ENCODE data around the gene EARS2.

Gene EARS2

GRCh38 chr16:23556881-23557778 lies at the start of gene EARS2, which contains the start of gene UBFD1:
Gene EARS2 (minus strand): TSS chr16:23557350. CDS start chr16:23557343, 7 bp downstream.
Gene UBFD1 (plus strand): TSS chr16:23557727. CDS start chr16:23557743, 16 bp downstream.
- TF ChIP-seq, protein P1, sequence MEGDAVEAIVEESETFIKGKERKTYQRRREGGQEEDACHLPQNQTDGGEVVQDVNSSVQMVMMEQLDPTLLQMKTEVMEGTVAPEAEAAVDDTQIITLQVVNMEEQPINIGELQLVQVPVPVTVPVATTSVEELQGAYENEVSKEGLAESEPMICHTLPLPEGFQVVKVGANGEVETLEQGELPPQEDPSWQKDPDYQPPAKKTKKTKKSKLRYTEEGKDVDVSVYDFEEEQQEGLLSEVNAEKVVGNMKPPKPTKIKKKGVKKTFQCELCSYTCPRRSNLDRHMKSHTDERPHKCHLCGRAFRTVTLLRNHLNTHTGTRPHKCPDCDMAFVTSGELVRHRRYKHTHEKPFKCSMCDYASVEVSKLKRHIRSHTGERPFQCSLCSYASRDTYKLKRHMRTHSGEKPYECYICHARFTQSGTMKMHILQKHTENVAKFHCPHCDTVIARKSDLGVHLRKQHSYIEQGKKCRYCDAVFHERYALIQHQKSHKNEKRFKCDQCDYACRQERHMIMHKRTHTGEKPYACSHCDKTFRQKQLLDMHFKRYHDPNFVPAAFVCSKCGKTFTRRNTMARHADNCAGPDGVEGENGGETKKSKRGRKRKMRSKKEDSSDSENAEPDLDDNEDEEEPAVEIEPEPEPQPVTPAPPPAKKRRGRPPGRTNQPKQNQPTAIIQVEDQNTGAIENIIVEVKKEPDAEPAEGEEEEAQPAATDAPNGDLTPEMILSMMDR (conservative IDR thresholded peaks at IDR 0.05; ENCODE audit: low read length), result peak; percentile 71
- H3K4me3 ChIP-seq (ENCODE audit: low read length), result peak within 1 kb of the TSS; percentile 94
- DNase-seq (ENCODE audit: low read depth), result peak; percentile 98

DNA sequence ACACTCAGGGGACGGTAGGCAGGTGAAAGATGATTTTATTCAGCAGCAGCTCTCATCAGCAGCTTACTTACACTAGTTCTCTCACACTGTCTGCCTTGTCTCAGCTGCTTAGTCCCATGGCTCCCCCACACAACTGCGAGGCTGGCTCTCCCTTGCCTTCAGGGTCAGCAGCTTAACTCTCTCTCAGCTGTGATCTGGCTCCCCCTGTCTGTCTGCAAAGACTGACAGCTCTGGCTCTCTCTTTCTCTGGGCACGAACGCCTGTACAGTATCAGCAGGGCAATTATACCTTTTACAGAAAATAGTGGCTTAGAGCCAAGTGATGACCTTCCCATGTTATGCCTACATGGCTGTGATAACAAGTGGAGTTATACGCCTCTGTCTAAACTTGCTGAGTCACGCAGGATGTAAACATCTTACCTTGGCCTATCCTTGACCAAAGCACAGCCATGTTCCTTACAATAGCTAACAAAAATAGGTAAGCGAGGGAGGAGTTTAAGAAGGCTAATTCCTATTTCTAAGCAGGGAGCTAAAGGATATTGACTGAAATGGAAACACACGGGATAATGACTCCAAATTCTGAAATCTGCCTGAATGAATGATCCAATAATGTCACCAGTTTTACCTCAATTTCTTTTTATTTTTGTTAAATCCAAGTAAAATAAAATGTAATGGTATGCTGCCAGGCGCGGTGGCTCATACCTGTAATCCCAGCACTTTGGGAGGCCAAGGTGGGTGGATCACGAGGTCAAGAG lies 40.0 kb upstream of the EARS2 start:
- no peak for DNase-seq (ENCODE audit: low read depth)
- no peak overlapping the region for H3K4me3 ChIP-seq (ENCODE audit: low read length)
- TF ChIP-seq, protein P1 (conservative IDR thresholded peaks at IDR 0.05; ENCODE audit: low read length), result no peak

DNA sequence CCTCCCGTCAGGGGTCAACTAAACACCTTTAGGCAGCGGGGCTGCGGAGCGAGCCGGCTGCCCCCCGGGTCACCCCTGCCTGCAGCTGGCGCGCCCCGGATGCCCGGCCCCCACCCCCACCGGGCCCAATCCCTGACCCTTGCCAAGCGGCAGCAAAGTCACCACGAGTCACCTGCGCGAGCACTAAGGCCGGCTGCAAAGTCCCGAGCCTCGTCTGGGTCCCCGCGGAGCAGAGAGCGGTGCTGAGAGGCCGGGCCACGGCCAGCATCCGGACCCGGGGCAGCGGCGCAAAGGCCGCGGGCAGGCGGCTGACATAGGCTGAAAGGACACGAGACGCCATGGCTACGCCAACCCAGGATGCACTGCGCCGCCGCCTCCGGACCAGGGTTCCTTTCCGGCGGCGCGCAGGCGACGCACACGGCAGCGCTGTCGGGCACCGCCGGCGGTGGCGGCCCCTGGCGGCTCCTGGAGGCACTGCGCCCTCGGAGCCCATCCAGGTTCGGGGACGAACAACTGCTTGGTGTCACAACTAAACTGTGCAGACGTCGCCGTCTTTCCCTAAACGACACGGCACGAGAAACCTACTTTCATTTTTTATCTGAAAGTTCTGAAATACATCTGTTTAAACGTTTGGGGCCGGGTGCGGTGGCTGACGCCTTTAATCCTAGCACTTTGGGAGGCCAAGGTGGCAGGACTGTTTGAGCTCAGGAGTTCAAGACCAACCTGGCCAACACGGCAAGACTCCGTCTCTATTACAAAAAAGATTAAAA lies 39.0 kb upstream of the EARS2 start, which contains the start of gene NDUFAB1:
TSS of gene NDUFAB1 (minus strand) at position 366 of the 770 bp plus-strand sequence. CDS start at position 340, 26 bp downstream.
- peak within 1 kb of the TSS; percentile 98 for H3K4me3 ChIP-seq (ENCODE audit: low read length)
- DNase-seq (ENCODE audit: low read depth), result peak; percentile 85
- TF ChIP-seq, protein P1 (conservative IDR thresholded peaks at IDR 0.05; ENCODE audit: low read length), result peak; percentile 57

DNA sequence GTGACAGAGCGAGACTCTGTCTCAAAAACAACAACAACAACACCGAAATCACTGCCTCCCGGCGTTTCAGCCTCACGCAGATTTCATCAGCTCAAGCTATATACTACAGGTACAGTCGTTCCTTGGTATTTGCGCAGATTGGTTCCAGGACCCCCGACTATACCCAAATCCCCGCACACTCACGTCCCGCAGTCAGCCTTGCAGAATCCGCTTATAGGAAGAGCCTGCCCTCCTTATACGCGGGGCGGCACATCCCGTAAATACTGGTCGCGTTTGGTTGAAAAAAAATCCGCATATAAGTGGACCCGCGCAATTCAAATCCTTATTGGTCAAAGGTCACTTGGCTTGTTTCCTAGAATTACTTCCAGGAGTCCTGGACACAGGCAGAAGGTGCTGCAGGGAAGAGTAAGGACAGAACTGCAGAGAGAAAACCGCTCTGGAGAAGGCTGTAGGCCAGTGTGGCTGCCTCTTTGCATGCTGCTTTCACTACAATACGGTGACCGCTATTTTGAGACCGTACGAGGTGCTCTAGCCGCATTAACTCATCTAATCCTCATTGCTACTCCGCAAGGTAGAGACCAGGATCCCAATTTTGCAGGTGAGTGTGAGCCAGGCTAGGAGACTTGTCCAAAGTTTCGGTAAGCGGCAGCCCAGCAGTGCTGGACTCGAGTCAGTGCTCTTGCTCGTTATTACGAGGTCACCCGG lies 38.2 kb upstream of the EARS2 start:
- DNase-seq (ENCODE audit: low read depth), result no peak
- H3K4me3 ChIP-seq (ENCODE audit: low read length), result peak overlapping the region; percentile 98
- TF ChIP-seq, protein P1 (conservative IDR thresholded peaks at IDR 0.05; ENCODE audit: low read length), result no peak

- TF ChIP-seq, protein P1 (conservative IDR thresholded peaks at IDR 0.05; ENCODE audit: low read length), result no peak
- no peak for DNase-seq (ENCODE audit: low read depth)
- H3K4me3 ChIP-seq (ENCODE audit: low read length), result no peak overlapping the region
These were observed 37.0 kb upstream of the EARS2 start for GRCh38 chr16:23594186-23594585.

- no peak overlapping the region for H3K4me3 ChIP-seq (ENCODE audit: low read length)
- TF ChIP-seq, protein P1 (conservative IDR thresholded peaks at IDR 0.05; ENCODE audit: low read length), result no peak
- no peak for DNase-seq (ENCODE audit: low read depth)
These were observed 33.0 kb upstream of the EARS2 start for GRCh38 chr16:23590181-23590580.

All from AG10803 (cell line).